Upper lobe of left lung (tissue), 4 donors: ENCODE data around the gene AADACL4.

Source experiments
- CTCF ChIP-seq, 6 experiments: fragments of 450-650 bp in 4 of 6; fragments of 200-600 bp in 2 of 6; sonication (generic) in 2 of 6; IDR thresholded peaks; one replicate each; pipeline ENCODE4 v1.5.1; 2016 to 2019; ENCODE audit warnings: antibody characterized with exemption in 6 of 6
- POLR2A ChIP-seq, 4 donors: fragments of 450-650 bp; IDR thresholded peaks; one replicate each; pipeline ENCODE4 v1.5.1; 2016 to 2017; ENCODE audit warnings: antibody characterized with exemption in 4 of 4, mild to moderate bottlenecking in 2 of 4
- POLR2AphosphoS5 ChIP-seq, 2 donors: sonication (generic); formaldehyde crosslinking; IDR thresholded peaks; one replicate each; pipeline ENCODE4 v1.5.1; 2017; ENCODE audit warnings: antibody characterized with exemption in 2 of 2

DNA sequence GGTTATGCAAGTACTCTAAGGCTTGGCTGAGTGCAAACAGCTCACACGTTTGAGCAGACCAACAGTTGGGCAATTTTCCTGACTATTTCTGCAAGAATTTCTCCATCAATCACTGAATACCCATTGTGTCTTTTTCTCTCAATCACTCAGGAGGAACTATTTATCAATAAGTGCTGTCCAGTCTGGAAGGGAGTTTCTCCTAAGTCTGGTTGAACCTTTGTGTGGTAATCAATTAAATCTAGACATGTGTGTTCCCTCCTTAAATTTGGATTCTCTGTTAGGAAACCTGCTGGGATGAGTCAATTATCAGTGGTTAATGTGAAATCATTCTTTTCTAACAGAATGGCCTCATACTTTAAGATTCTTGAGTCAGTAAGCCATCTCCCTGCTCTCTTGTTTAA lies 65.2 kb downstream of the AADACL4 start:
- TF ChIP-seq CTCF (IDR thresholded peaks at IDR 0.05): no peak
- TF ChIP-seq POLR2A (IDR thresholded peaks at IDR 0.05): no peak
- no peak for TF ChIP-seq POLR2AphosphoS5 (IDR thresholded peaks at IDR 0.05)
